Measurements from ENCODE around the gene RNF220.

Gene RNF220

DNA sequence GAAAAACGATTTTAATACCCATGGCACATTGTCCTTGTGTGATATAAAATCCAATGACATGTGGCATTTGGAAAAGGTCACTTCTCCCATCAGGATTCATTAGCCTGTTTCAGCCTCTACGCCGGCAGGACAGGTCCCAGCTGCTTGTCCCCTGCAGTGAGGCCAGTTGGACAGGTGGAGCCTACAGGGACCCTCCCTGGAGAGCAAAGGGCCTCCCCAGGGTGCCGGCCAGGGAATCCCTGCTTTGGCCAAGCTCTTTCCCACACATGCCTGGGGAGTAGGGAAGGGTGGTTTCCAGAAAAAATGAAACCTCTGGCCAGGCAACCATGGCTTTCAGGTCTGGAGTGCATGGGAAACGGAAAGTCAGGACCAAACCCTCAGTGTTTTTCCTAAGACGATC is 176.2 kb downstream of the RNF220 start:
- Histone ChIP-seq H3K9ac (ENCODE audit: low read length) (no peak overlapping the region), H3K27me3 (ENCODE audit: control insufficient read depth, insufficient read depth, low read length) (peaks cover 11% of the 10 kb centered on the region), H3K36me3 (ENCODE audit: control insufficient read depth, insufficient read depth, low read length) (no peaks in the 10 kb centered on the region), H3K9me3 (ENCODE audit: control insufficient read depth, low read length) (no peaks in the 10 kb centered on the region), H3K4me3 (ENCODE audit: low read length) (no peak overlapping the region), H3K4me1 (ENCODE audit: control insufficient read depth, insufficient read depth, low read length) (peaks cover 4% of the 10 kb centered on the region)

- Histone ChIP-seq H3K9ac (ENCODE audit: low read length) (no peak overlapping the region), H3K4me1 (ENCODE audit: control insufficient read depth, insufficient read depth, low read length) (no peaks in the 10 kb centered on the region), H3K27me3 (ENCODE audit: control insufficient read depth, insufficient read depth, low read length) (peaks cover 15% of the 10 kb centered on the region), H3K36me3 (ENCODE audit: control insufficient read depth, insufficient read depth, low read length) (no peaks in the 10 kb centered on the region), H3K9me3 (ENCODE audit: control insufficient read depth, low read length) (no peaks in the 10 kb centered on the region), H3K4me3 (ENCODE audit: low read length) (no peak overlapping the region)
These were observed 179.1 kb downstream of the RNF220 start for GRCh38 chr1:44584167-44584566.

GRCh38 chr1:44585315-44585920 is 180.4 kb downstream of the RNF220 start:
- no peak overlapping the region for H3K9ac ChIP-seq (ENCODE audit: low read length)
- no peaks in the 10 kb centered on the region for H3K4me1 ChIP-seq (ENCODE audit: control insufficient read depth, insufficient read depth, low read length)
- H3K9me3 ChIP-seq (ENCODE audit: control insufficient read depth, low read length): no peaks in the 10 kb centered on the region
- no peaks in the 10 kb centered on the region for H3K36me3 ChIP-seq (ENCODE audit: control insufficient read depth, insufficient read depth, low read length)
- H3K4me3 ChIP-seq (ENCODE audit: low read length): no peak overlapping the region
- peaks cover 15% of the 10 kb centered on the region for H3K27me3 ChIP-seq (ENCODE audit: control insufficient read depth, insufficient read depth, low read length)

- no peak overlapping the region for H3K4me3 ChIP-seq (ENCODE audit: low read length)
- no peaks in the 10 kb centered on the region for H3K4me1 ChIP-seq (ENCODE audit: control insufficient read depth, insufficient read depth, low read length)
- H3K9ac ChIP-seq (ENCODE audit: low read length): no peak overlapping the region
- H3K9me3 ChIP-seq (ENCODE audit: control insufficient read depth, low read length): no peaks in the 10 kb centered on the region
- H3K36me3 ChIP-seq (ENCODE audit: control insufficient read depth, insufficient read depth, low read length): no peaks in the 10 kb centered on the region
- H3K27me3 ChIP-seq (ENCODE audit: control insufficient read depth, insufficient read depth, low read length): peaks cover 15% of the 10 kb centered on the region
These were observed 182.9 kb downstream of the RNF220 start for GRCh38 chr1:44587796-44588460.

DNA sequence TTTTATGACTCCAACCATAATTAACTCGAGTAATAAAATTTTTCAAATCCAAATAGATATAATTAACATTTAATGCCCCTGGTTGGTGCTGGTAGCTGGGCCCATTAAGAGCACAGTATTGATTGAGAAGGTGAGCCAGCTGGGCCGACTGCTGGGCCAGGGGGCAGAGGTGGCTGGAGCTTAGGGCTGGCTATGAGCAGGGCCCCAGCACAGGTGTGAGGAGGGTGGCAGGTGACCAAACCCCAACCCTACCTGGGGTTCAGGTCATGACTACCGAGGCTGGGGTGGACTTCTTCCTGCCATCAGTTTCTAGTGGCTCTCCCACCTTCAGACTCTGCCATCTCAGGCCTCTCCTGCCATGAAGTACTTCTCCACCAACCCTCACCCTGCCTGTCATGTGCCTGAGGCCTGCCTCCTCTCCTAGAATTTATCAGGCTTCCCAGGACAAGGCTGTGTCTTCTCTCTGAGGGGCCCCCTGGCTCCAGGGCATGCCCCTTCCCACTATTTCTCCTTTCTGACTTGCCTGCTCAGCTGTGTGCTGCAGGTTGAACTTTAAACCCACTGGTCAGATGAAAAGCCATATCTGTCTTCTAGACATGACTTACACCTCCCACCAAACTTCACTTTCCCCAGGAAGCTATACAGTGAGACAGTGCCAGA is 183.6 kb downstream of the RNF220 start:
- no peak overlapping the region for H3K9ac ChIP-seq (ENCODE audit: low read length)

GRCh38 chr1:44590475-44590874 is 185.4 kb downstream of the RNF220 start:
- no peak overlapping the region for H3K4me3 ChIP-seq (ENCODE audit: low read length)
- H3K36me3 ChIP-seq (ENCODE audit: control insufficient read depth, insufficient read depth, low read length): no peaks in the 10 kb centered on the region
- H3K27me3 ChIP-seq (ENCODE audit: control insufficient read depth, insufficient read depth, low read length): peaks cover 12% of the 10 kb centered on the region
- H3K4me1 ChIP-seq (ENCODE audit: control insufficient read depth, insufficient read depth, low read length): peaks cover 5% of the 10 kb centered on the region
- H3K9me3 ChIP-seq (ENCODE audit: control insufficient read depth, low read length): no peaks in the 10 kb centered on the region
- H3K9ac ChIP-seq (ENCODE audit: low read length): no peak overlapping the region

More for the DNA sequence above, 183.6 kb downstream of the RNF220 start:
- Histone ChIP-seq H3K4me1 (ENCODE audit: control insufficient read depth, insufficient read depth, low read length) (no peaks in the 10 kb centered on the region), H3K4me3 (ENCODE audit: low read length) (no peak overlapping the region), H3K9me3 (ENCODE audit: control insufficient read depth, low read length) (no peaks in the 10 kb centered on the region), H3K36me3 (ENCODE audit: control insufficient read depth, insufficient read depth, low read length) (no peaks in the 10 kb centered on the region), H3K27me3 (ENCODE audit: control insufficient read depth, insufficient read depth, low read length) (peaks cover 15% of the 10 kb centered on the region)

DNA sequence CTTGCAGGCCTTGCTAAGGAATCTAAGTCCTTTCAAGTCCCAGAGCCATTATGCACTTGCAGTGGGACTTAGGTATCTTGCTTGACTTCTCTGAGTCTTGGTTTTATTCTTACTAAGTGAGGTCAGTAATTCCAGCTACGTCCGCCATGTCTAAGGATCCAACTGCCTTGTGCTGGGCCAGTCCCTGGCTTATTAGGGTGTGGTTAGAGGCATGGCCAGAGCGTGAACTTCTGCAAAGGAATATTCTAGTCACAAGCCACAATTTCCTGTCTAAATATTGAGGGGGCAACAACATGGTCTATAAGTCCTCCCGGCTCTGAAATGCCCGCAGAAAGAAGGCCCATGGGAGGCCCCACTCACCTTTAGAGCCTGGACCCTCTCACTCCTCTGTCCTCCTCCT is 186.3 kb downstream of the RNF220 start:
- Histone ChIP-seq H3K4me3 (ENCODE audit: low read length) (no peak overlapping the region), H3K36me3 (ENCODE audit: control insufficient read depth, insufficient read depth, low read length) (no peaks in the 10 kb centered on the region), H3K9me3 (ENCODE audit: control insufficient read depth, low read length) (no peaks in the 10 kb centered on the region), H3K4me1 (ENCODE audit: control insufficient read depth, insufficient read depth, low read length) (peaks cover 5% of the 10 kb centered on the region), H3K9ac (ENCODE audit: low read length) (no peak overlapping the region), H3K27me3 (ENCODE audit: control insufficient read depth, insufficient read depth, low read length) (peaks cover 16% of the 10 kb centered on the region)

DNA sequence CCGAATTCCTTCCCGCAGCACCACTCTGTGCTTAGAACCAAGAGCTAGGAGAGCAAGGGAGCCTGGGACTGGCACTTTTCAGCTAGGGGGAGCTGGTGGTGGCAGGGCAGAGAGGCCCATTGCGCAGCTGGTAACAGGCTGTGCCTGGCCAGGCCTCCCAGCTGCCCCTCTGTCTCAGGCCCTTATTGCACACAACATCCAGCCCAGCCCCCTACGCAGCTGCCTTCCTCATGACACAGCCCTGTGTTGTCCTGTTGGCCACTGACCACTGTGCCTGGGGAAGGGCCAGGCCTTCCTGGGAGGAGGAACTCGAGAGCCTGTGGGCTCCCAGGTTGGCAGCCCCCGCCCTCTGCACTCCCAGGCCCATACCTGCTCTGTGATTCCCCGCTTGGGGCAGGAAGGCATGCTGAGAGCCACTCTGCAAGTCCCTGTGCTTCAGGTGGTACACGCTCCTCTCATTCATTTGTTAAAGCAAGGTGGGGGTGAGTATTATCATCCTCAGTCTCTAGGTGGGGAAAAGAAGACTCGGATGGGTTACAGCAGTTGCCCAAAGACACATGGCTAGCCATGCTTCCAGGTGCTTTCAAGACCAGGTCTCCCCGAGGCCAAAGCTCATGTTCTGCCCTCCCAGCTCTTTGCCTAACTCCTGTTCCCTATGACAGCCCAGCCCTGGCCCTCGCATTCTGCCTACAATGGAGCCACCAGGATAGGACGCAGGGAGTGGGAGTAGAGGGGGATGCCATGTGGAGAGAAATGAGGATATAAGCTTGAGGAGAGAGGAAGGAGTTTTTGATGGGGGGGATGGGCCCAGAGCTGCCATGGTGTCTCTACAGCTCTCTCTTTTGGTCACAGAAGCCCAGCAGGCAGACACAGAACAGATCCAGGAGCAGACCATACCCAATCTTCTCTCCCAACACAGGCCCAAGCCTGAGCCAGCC is 187.4 kb downstream of the RNF220 start:
- peaks cover 21% of the 10 kb centered on the region for H3K27me3 ChIP-seq (ENCODE audit: control insufficient read depth, insufficient read depth, low read length)
- no peak overlapping the region for H3K9ac ChIP-seq (ENCODE audit: low read length)
- H3K36me3 ChIP-seq (ENCODE audit: control insufficient read depth, insufficient read depth, low read length): no peaks in the 10 kb centered on the region
- peaks cover 5% of the 10 kb centered on the region for H3K4me1 ChIP-seq (ENCODE audit: control insufficient read depth, insufficient read depth, low read length)
- no peaks in the 10 kb centered on the region for H3K9me3 ChIP-seq (ENCODE audit: control insufficient read depth, low read length)
- H3K4me3 ChIP-seq (ENCODE audit: low read length): no peak overlapping the region

GRCh38 chr1:44594353-44594752 is 189.3 kb downstream of the RNF220 start:
- Histone ChIP-seq H3K36me3 (ENCODE audit: control insufficient read depth, insufficient read depth, low read length) (no peaks in the 10 kb centered on the region), H3K9me3 (ENCODE audit: control insufficient read depth, low read length) (no peaks in the 10 kb centered on the region), H3K4me3 (ENCODE audit: low read length) (no peak overlapping the region), H3K27me3 (ENCODE audit: control insufficient read depth, insufficient read depth, low read length) (peaks cover 32% of the 10 kb centered on the region), H3K9ac (ENCODE audit: low read length) (no peak overlapping the region), H3K4me1 (ENCODE audit: control insufficient read depth, insufficient read depth, low read length) (peaks cover 5% of the 10 kb centered on the region)

- no peaks in the 10 kb centered on the region for H3K9me3 ChIP-seq (ENCODE audit: control insufficient read depth, low read length)
- no peaks in the 10 kb centered on the region for H3K36me3 ChIP-seq (ENCODE audit: control insufficient read depth, insufficient read depth, low read length)
- no peak overlapping the region for H3K9ac ChIP-seq (ENCODE audit: low read length)
- peaks cover 38% of the 10 kb centered on the region for H3K27me3 ChIP-seq (ENCODE audit: control insufficient read depth, insufficient read depth, low read length)
- peaks cover 5% of the 10 kb centered on the region for H3K4me1 ChIP-seq (ENCODE audit: control insufficient read depth, insufficient read depth, low read length)
- no peak overlapping the region for H3K4me3 ChIP-seq (ENCODE audit: low read length)
These were observed 190.0 kb downstream of the RNF220 start for GRCh38 chr1:44594871-44595735.

GRCh38 chr1:44596511-44596910 is 191.5 kb downstream of the RNF220 start:
- Histone ChIP-seq H3K4me1 (ENCODE audit: control insufficient read depth, insufficient read depth, low read length) (peaks cover 5% of the 10 kb centered on the region), H3K4me3 (ENCODE audit: low read length) (no peak overlapping the region), H3K9ac (ENCODE audit: low read length) (no peak overlapping the region), H3K27me3 (ENCODE audit: control insufficient read depth, insufficient read depth, low read length) (peaks cover 51% of the 10 kb centered on the region), H3K9me3 (ENCODE audit: control insufficient read depth, low read length) (no peaks in the 10 kb centered on the region), H3K36me3 (ENCODE audit: control insufficient read depth, insufficient read depth, low read length) (no peaks in the 10 kb centered on the region)
